ENCODE data around the gene RBM12.

RBM12 gene

DNA sequence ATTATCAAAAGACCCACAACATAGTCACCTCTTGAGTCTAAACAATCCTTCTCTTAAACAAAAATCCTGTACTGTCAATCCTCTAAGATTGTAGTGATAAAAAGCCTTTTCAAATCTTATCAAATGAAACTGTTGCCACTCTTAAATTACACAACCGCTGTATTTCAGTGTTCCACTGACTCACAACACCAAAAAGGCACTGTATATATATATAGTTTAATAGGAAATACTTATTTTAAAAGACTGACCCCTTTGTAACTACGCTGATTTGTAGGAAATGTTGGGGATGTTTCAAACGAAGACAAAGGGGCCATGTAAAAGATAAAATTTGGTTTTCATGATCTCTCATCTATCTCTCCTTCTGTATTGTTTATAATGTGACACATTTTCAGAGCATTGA lies 14.1 kb downstream of the RBM12 start:
- peaks cover 43% of the 10 kb centered on the region for H3K36me3 ChIP-seq (ENCODE audit: control insufficient read depth, low read depth, low read length)
- H3K4me3 ChIP-seq (ENCODE audit: low read length): no peak overlapping the region
- no peaks in the 10 kb centered on the region for H3K9me3 ChIP-seq (ENCODE audit: control insufficient read depth, low read depth, low read length)
- no peak overlapping the region for H3K9ac ChIP-seq (ENCODE audit: low read length)
- no peak overlapping the region for H3K27ac ChIP-seq (ENCODE audit: low read length)
- H3K27me3 ChIP-seq (ENCODE audit: control insufficient read depth, insufficient read depth, low read length): no peaks in the 10 kb centered on the region
- no peaks in the 10 kb centered on the region for H3K4me1 ChIP-seq (ENCODE audit: control insufficient read depth, low read depth, low read length)

GRCh38 chr20:35648836-35649235 lies 15.9 kb downstream of the RBM12 start:
- H3K36me3 ChIP-seq (ENCODE audit: control insufficient read depth, low read depth, low read length): peaks cover 25% of the 10 kb centered on the region
- no peak overlapping the region for H3K4me3 ChIP-seq (ENCODE audit: low read length)
- H3K27ac ChIP-seq (ENCODE audit: low read length): no peak overlapping the region
- no peaks in the 10 kb centered on the region for H3K4me1 ChIP-seq (ENCODE audit: control insufficient read depth, low read depth, low read length)
- H3K9me3 ChIP-seq (ENCODE audit: control insufficient read depth, low read depth, low read length): no peaks in the 10 kb centered on the region
- no peak overlapping the region for H3K9ac ChIP-seq (ENCODE audit: low read length)
- H3K27me3 ChIP-seq (ENCODE audit: control insufficient read depth, insufficient read depth, low read length): no peaks in the 10 kb centered on the region

GRCh38 chr20:35644806-35645205 lies 19.9 kb downstream of the RBM12 start:
- Histone ChIP-seq H3K4me1 (ENCODE audit: control insufficient read depth, low read depth, low read length) (no peaks in the 10 kb centered on the region), H3K36me3 (ENCODE audit: control insufficient read depth, low read depth, low read length) (no peaks in the 10 kb centered on the region), H3K9me3 (ENCODE audit: control insufficient read depth, low read depth, low read length) (no peaks in the 10 kb centered on the region), H3K9ac (ENCODE audit: low read length) (no peak overlapping the region), H3K27ac (ENCODE audit: low read length) (no peak overlapping the region), H3K4me3 (ENCODE audit: low read length) (no peak overlapping the region), H3K27me3 (ENCODE audit: control insufficient read depth, insufficient read depth, low read length) (no peaks in the 10 kb centered on the region)

DNA sequence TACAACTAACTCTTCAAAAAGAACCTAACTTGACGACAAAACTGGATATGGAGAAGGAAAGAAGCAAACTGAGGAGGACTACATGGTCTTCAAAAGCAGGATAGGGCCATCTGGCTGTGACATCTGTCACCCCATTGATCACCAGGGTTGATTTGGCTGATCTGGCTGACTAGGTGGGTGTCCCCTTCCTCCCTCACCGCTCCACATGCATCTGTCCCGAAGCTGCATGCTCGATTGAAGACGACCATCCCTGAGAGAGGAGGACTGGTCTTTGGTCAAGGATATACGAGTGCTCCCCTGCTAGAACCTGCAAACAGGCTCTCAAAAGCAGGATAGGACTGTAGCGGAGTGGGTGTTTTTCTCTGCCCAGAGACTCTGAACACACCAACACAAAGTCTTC lies 21.7 kb downstream of the RBM12 start:
- no peaks in the 10 kb centered on the region for H3K4me1 ChIP-seq (ENCODE audit: control insufficient read depth, low read depth, low read length)
- no peak overlapping the region for H3K4me3 ChIP-seq (ENCODE audit: low read length)
- no peaks in the 10 kb centered on the region for H3K9me3 ChIP-seq (ENCODE audit: control insufficient read depth, low read depth, low read length)
- no peaks in the 10 kb centered on the region for H3K36me3 ChIP-seq (ENCODE audit: control insufficient read depth, low read depth, low read length)
- H3K27ac ChIP-seq (ENCODE audit: low read length): no peak overlapping the region
- no peak overlapping the region for H3K9ac ChIP-seq (ENCODE audit: low read length)
- no peaks in the 10 kb centered on the region for H3K27me3 ChIP-seq (ENCODE audit: control insufficient read depth, insufficient read depth, low read length)

GRCh38 chr20:35641743-35642142 lies 23.0 kb downstream of the RBM12 start:
- H3K9me3 ChIP-seq (ENCODE audit: control insufficient read depth, low read depth, low read length): no peaks in the 10 kb centered on the region
- H3K4me3 ChIP-seq (ENCODE audit: low read length): no peak overlapping the region
- no peaks in the 10 kb centered on the region for H3K4me1 ChIP-seq (ENCODE audit: control insufficient read depth, low read depth, low read length)
- H3K27ac ChIP-seq (ENCODE audit: low read length): no peak overlapping the region
- H3K36me3 ChIP-seq (ENCODE audit: control insufficient read depth, low read depth, low read length): no peaks in the 10 kb centered on the region
- no peaks in the 10 kb centered on the region for H3K27me3 ChIP-seq (ENCODE audit: control insufficient read depth, insufficient read depth, low read length)
- H3K9ac ChIP-seq (ENCODE audit: low read length): no peak overlapping the region

- Histone ChIP-seq H3K4me1 (ENCODE audit: control insufficient read depth, low read depth, low read length) (no peaks in the 10 kb centered on the region), H3K9me3 (ENCODE audit: control insufficient read depth, low read depth, low read length) (no peaks in the 10 kb centered on the region), H3K27ac (ENCODE audit: low read length) (no peak overlapping the region), H3K36me3 (ENCODE audit: control insufficient read depth, low read depth, low read length) (no peaks in the 10 kb centered on the region), H3K27me3 (ENCODE audit: control insufficient read depth, insufficient read depth, low read length) (no peaks in the 10 kb centered on the region), H3K4me3 (ENCODE audit: low read length) (no peak overlapping the region), H3K9ac (ENCODE audit: low read length) (no peak overlapping the region)
Observed at GRCh38 chr20:35640724-35641123, 24.0 kb downstream of the RBM12 start.

GRCh38 chr20:35638751-35639150 lies 25.9 kb downstream of the RBM12 start:
- Histone ChIP-seq H3K9ac (ENCODE audit: low read length) (no peak overlapping the region), H3K36me3 (ENCODE audit: control insufficient read depth, low read depth, low read length) (no peaks in the 10 kb centered on the region), H3K9me3 (ENCODE audit: control insufficient read depth, low read depth, low read length) (no peaks in the 10 kb centered on the region), H3K4me3 (ENCODE audit: low read length) (no peak overlapping the region), H3K27me3 (ENCODE audit: control insufficient read depth, insufficient read depth, low read length) (no peaks in the 10 kb centered on the region), H3K4me1 (ENCODE audit: control insufficient read depth, low read depth, low read length) (no peaks in the 10 kb centered on the region), H3K27ac (ENCODE audit: low read length) (no peak overlapping the region)

- Histone ChIP-seq H3K4me1 (ENCODE audit: control insufficient read depth, low read depth, low read length) (no peaks in the 10 kb centered on the region), H3K27ac (ENCODE audit: low read length) (no peak overlapping the region), H3K4me3 (ENCODE audit: low read length) (no peak overlapping the region), H3K9ac (ENCODE audit: low read length) (no peak overlapping the region), H3K27me3 (ENCODE audit: control insufficient read depth, insufficient read depth, low read length) (no peaks in the 10 kb centered on the region), H3K9me3 (ENCODE audit: control insufficient read depth, low read depth, low read length) (no peaks in the 10 kb centered on the region), H3K36me3 (ENCODE audit: control insufficient read depth, low read depth, low read length) (no peaks in the 10 kb centered on the region)
Observed at GRCh38 chr20:35637276-35637675, 27.4 kb downstream of the RBM12 start.

GRCh38 chr20:35636095-35636494 lies 28.6 kb downstream of the RBM12 start:
- H3K9ac ChIP-seq (ENCODE audit: low read length): no peak overlapping the region
- no peaks in the 10 kb centered on the region for H3K4me1 ChIP-seq (ENCODE audit: control insufficient read depth, low read depth, low read length)
- no peaks in the 10 kb centered on the region for H3K9me3 ChIP-seq (ENCODE audit: control insufficient read depth, low read depth, low read length)
- H3K36me3 ChIP-seq (ENCODE audit: control insufficient read depth, low read depth, low read length): peaks cover 5% of the 10 kb centered on the region
- no peaks in the 10 kb centered on the region for H3K27me3 ChIP-seq (ENCODE audit: control insufficient read depth, insufficient read depth, low read length)
- H3K4me3 ChIP-seq (ENCODE audit: low read length): no peak overlapping the region
- no peak overlapping the region for H3K27ac ChIP-seq (ENCODE audit: low read length)

DNA sequence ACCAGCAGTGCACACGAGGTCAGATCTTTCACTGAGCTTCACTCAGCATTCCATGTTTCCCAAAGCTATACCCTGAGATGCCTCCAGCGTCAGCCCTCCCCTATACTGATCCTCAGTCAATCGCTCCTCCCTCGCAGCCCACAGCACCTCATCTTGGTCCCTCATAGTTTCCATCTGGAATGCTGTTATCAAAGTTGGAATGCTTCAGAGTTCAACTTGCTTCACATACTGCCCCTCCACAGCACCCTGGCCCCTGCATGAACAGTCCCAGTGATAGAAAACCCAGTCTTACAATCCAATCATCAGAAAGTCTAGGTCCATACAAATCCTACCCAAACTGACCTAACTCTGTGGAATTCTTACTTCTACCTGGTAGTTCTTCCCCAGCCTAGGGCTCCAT lies 29.0 kb downstream of the RBM12 start:
- Histone ChIP-seq H3K4me1 (ENCODE audit: control insufficient read depth, low read depth, low read length) (no peaks in the 10 kb centered on the region), H3K27ac (ENCODE audit: low read length) (no peak overlapping the region), H3K4me3 (ENCODE audit: low read length) (no peak overlapping the region), H3K9me3 (ENCODE audit: control insufficient read depth, low read depth, low read length) (no peaks in the 10 kb centered on the region), H3K9ac (ENCODE audit: low read length) (no peak overlapping the region), H3K27me3 (ENCODE audit: control insufficient read depth, insufficient read depth, low read length) (no peaks in the 10 kb centered on the region), H3K36me3 (ENCODE audit: control insufficient read depth, low read depth, low read length) (peaks cover 10% of the 10 kb centered on the region)

DNA sequence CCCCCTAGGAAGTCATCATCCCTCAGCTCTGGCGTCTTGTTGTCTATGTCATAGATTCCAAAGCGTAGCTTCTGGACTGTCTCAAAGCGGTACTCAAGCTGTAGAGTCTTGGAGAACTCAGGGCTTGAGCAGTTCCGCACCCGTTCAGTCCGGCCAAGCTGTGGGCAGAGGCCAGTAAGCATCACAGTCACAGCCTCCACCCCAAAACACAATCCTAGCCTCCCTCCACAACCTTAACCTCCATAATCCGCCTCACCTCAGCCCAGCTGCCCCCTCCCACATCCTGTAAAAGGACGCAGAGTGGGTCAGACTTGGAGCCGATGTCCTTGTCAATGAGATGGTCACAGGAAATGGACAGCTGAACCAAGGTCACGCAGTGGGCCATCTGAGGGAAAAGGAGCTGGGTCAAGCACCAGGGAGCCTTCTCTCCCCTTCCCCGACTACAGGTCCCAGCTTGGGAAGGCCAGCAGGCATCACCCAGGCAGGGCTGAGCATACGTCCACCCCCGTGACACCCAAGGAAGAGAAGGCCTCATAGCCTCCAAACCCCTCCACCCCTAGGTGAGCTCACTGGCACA lies 32.1 kb downstream of the RBM12 start:
- Histone ChIP-seq H3K27me3 (ENCODE audit: control insufficient read depth, insufficient read depth, low read length) (no peaks in the 10 kb centered on the region), H3K9me3 (ENCODE audit: control insufficient read depth, low read depth, low read length) (no peaks in the 10 kb centered on the region), H3K27ac (ENCODE audit: low read length) (no peak overlapping the region), H3K36me3 (ENCODE audit: control insufficient read depth, low read depth, low read length) (peaks cover 26% of the 10 kb centered on the region), H3K4me1 (ENCODE audit: control insufficient read depth, low read depth, low read length) (no peaks in the 10 kb centered on the region), H3K4me3 (ENCODE audit: low read length) (no peak overlapping the region), H3K9ac (ENCODE audit: low read length) (no peak overlapping the region)

- H3K9ac ChIP-seq (ENCODE audit: low read length): no peak overlapping the region
- no peaks in the 10 kb centered on the region for H3K9me3 ChIP-seq (ENCODE audit: control insufficient read depth, low read depth, low read length)
- no peak overlapping the region for H3K27ac ChIP-seq (ENCODE audit: low read length)
- no peaks in the 10 kb centered on the region for H3K27me3 ChIP-seq (ENCODE audit: control insufficient read depth, insufficient read depth, low read length)
- H3K36me3 ChIP-seq (ENCODE audit: control insufficient read depth, low read depth, low read length): peaks cover 42% of the 10 kb centered on the region
- no peaks in the 10 kb centered on the region for H3K4me1 ChIP-seq (ENCODE audit: control insufficient read depth, low read depth, low read length)
- H3K4me3 ChIP-seq (ENCODE audit: low read length): no peak overlapping the region
Observed at GRCh38 chr20:35630636-35631035, 34.1 kb downstream of the RBM12 start.

All from iPS-18a (cell line).